NCI-H1105 (cell line): ENCODE results near the gene TPRN.

Experiments used
- DNase-seq: peaks from one replicate; lab custom pipeline; 2025; lab: John Stamatoyannopoulos, UW

TPRN gene

GRCh38 chr9:137173796-137174664 lies 26.5 kb downstream of the TPRN start:
- DNase-seq, result no peak

GRCh38 chr9:137172901-137173795 lies 27.4 kb downstream of the TPRN start:
- DNase-seq, result no peak

GRCh38 chr9:137171149-137171900 lies 29.2 kb downstream of the TPRN start:
- no peak for DNase-seq

GRCh38 chr9:137170486-137171148 lies 29.9 kb downstream of the TPRN start:
- DNase-seq, result no peak

- no peak for DNase-seq
Measured at GRCh38 chr9:137169896-137170358, 30.6 kb downstream of the TPRN start, which contains the start of gene LRRC26. TSS of gene LRRC26 (minus strand) at chr9:137170051. CDS start at chr9:137169943, 108 bp downstream.

GRCh38 chr9:137168904-137169856 lies 31.4 kb downstream of the TPRN start:
- DNase-seq, result peak; percentile 75

- no peak for DNase-seq
Measured at GRCh38 chr9:137168573-137168903, 32.0 kb downstream of the TPRN start.

GRCh38 chr9:137167747-137168572 lies 32.6 kb downstream of the TPRN start:
- DNase-seq, result peak; percentile 36

- DNase-seq, result no peak
Measured at GRCh38 chr9:137167277-137167746, 33.2 kb downstream of the TPRN start.

- no peak for DNase-seq
Measured at GRCh38 chr9:137166380-137167229, 33.9 kb downstream of the TPRN start.

- no peak for DNase-seq
Measured at GRCh38 chr9:137165250-137165836, 35.2 kb downstream of the TPRN start.

- no peak for DNase-seq
Measured at GRCh38 chr9:137164370-137165249, 35.9 kb downstream of the TPRN start.

- no peak for DNase-seq
Measured at GRCh38 chr9:137163805-137164204, 36.7 kb downstream of the TPRN start.

- DNase-seq, result no peak
Measured at GRCh38 chr9:137163365-137163715, 37.2 kb downstream of the TPRN start.

GRCh38 chr9:137162505-137163364 lies 37.8 kb downstream of the TPRN start:
- no peak for DNase-seq
